ENCODE measurements around the gene SPATA2L.

GRCh38 chr16:89693289-89693731 lies 8.2 kb downstream of the SPATA2L start:
- no peak for TF ChIP-seq POLR2A (IDR thresholded peaks at IDR 0.05)
- TF ChIP-seq, protein P1, sequence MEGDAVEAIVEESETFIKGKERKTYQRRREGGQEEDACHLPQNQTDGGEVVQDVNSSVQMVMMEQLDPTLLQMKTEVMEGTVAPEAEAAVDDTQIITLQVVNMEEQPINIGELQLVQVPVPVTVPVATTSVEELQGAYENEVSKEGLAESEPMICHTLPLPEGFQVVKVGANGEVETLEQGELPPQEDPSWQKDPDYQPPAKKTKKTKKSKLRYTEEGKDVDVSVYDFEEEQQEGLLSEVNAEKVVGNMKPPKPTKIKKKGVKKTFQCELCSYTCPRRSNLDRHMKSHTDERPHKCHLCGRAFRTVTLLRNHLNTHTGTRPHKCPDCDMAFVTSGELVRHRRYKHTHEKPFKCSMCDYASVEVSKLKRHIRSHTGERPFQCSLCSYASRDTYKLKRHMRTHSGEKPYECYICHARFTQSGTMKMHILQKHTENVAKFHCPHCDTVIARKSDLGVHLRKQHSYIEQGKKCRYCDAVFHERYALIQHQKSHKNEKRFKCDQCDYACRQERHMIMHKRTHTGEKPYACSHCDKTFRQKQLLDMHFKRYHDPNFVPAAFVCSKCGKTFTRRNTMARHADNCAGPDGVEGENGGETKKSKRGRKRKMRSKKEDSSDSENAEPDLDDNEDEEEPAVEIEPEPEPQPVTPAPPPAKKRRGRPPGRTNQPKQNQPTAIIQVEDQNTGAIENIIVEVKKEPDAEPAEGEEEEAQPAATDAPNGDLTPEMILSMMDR (IDR thresholded peaks at IDR 0.05): no peak

Measured in esophagus squamous epithelium (tissue), 4 donors.